AG09309 (cell line): Measurements from ENCODE around the gene ENOPH1.

Experiments used
- DNase-seq: peaks from one replicate; pipeline ENCODE4 v3.0.0-alpha.2; 2010; ENCODE audit warnings: low read depth
- H3K4me3 ChIP-seq: 2 replicates; pipeline ENCODE4 v1.5.1; 2011; ENCODE audit warnings: mild to moderate bottlenecking, low read depth, low read length, moderate library complexity; ENCODE audit not compliant: control insufficient read depth
- CTCF ChIP-seq: IDR thresholded peaks from 2 replicates; pipeline ENCODE4 v1.5.1; 2011; ENCODE audit warnings: mild to moderate bottlenecking, low read depth, low read length, inconsistent platforms; ENCODE audit not compliant: insufficient read depth, control insufficient read depth; ENCODE audit errors: missing control alignments

Gene ENOPH1

DNA sequence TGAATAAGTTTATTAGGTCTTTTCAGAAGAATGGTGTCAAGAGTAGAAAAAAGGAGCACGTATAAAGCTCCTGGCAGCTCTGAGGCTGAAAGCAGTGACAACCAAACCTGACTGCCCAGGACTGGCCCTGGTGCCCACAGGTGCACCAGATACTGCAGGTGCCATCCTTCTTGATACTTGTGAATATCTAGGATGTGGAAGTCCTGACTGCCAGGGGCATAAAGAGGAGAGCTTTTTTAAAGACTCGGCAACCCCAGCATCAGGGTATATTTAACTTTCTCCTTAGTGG, 70.7 kb downstream of the ENOPH1 start:
- TF ChIP-seq CTCF = no peak
- H3K4me3 ChIP-seq = no peak overlapping the region
- no peak for DNase-seq

- no peak overlapping the region for H3K4me3 ChIP-seq
- no peak for DNase-seq
Observed at GRCh38 chr4:82508011-82508410, 77.6 kb downstream of the ENOPH1 start.

DNA sequence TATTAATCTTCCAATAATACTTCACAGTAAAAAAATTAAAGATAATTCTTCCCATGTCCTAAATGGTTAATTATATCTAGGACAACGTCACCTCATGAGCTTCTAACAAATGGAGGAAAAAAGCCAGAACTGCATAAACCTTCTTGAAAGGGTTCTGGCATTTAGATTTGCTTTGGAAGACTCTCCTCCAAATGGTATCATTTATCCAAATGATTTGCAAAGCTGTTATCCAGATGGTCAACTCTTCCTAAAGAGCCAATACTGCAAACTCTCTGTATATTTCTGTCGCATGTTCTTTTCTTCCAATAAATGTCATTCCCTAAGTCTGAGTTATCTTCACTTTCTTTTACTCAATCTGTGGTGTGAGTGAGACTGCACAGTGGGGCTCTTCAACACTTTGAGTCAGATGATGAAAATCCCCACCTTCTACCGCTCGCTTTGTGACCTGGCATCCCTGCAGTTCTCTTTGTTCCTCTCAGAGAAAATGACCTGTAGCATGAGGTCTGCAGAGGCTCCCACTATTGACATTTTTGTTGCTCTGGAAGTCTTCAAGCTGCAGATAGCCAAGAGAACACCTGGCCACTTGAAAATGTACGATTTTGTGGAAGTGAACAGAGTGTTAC, 78.5 kb downstream of the ENOPH1 start:
- TF ChIP-seq CTCF = no peak
- no peak overlapping the region for H3K4me3 ChIP-seq
- DNase-seq = no peak

More at GRCh38 chr4:82508011-82508410, 77.6 kb downstream of the ENOPH1 start:
- TF ChIP-seq CTCF = no peak

DNA sequence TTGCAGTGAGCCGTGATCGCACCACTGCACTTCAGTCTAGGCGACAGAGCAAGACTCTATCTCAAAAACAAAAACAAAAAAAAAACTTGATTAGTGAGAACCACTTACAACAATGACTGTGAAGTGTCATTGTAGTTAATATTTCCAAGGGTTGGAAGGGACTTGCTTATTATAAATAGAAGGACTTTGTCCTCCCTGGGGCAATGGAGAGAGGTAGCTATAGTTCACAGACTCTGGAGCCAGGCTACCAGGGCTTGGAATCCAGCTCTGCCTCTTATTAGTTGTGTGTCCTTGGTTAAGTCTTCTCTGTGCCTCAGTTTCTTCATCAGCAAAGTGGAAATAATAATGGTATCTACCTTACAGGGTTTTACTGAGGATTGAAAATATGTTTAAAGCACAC, 79.8 kb downstream of the ENOPH1 start:
- no peak for TF ChIP-seq CTCF
- DNase-seq = no peak
- no peak overlapping the region for H3K4me3 ChIP-seq
